NOMO-1 treated with DMSO at 0.1 percent for 48 hours (cell line): ENCODE results near the gene DPH6.

Experiments used
- DNase-seq: peaks from one replicate; lab custom pipeline; 2025; ENCODE audit not compliant: unreplicated experiment; lab: John Stamatoyannopoulos, UW

DPH6 gene

GRCh38 chr15:35545316-35545823 is 595 bp downstream of the DPH6 start:
- peak; percentile 29 for DNase-seq

GRCh38 chr15:35540885-35541284 is 5.1 kb downstream of the DPH6 start:
- no peak for DNase-seq

GRCh38 chr15:35540021-35540420 is 5.9 kb downstream of the DPH6 start:
- DNase-seq, result no peak

GRCh38 chr15:35535365-35535916 is 10.5 kb downstream of the DPH6 start:
- DNase-seq, result no peak

- DNase-seq, result no peak
These were observed 12.5 kb downstream of the DPH6 start for GRCh38 chr15:35533130-35534110.

- DNase-seq, result no peak
These were observed 15.3 kb downstream of the DPH6 start for GRCh38 chr15:35530698-35531097.

GRCh38 chr15:35529784-35530183 is 16.2 kb downstream of the DPH6 start:
- no peak for DNase-seq

GRCh38 chr15:35522061-35522460 is 23.9 kb downstream of the DPH6 start:
- no peak for DNase-seq

- peak; percentile 51 for DNase-seq
These were observed 26.3 kb downstream of the DPH6 start for GRCh38 chr15:35519541-35520149.

GRCh38 chr15:35519052-35519451 is 26.9 kb downstream of the DPH6 start:
- no peak for DNase-seq

GRCh38 chr15:35514759-35515158 is 31.2 kb downstream of the DPH6 start:
- DNase-seq, result no peak

GRCh38 chr15:35507932-35508638 is 37.9 kb downstream of the DPH6 start:
- DNase-seq, result no peak

GRCh38 chr15:35506272-35506870 is 39.6 kb downstream of the DPH6 start:
- DNase-seq, result no peak

- DNase-seq, result peak; percentile 17
These were observed 40.2 kb downstream of the DPH6 start for GRCh38 chr15:35505809-35506208.

GRCh38 chr15:35505141-35505540 is 40.8 kb downstream of the DPH6 start:
- DNase-seq, result peak; percentile 30

GRCh38 chr15:35499723-35500122 is 46.2 kb downstream of the DPH6 start:
- DNase-seq, result no peak

GRCh38 chr15:35496585-35496984 is 49.4 kb downstream of the DPH6 start:
- peak; percentile 30 for DNase-seq

- DNase-seq, result no peak
These were observed 50.9 kb downstream of the DPH6 start for GRCh38 chr15:35495080-35495479.

- DNase-seq, result no peak
These were observed 54.0 kb downstream of the DPH6 start for GRCh38 chr15:35491999-35492398.

- DNase-seq, result no peak
These were observed 54.8 kb downstream of the DPH6 start for GRCh38 chr15:35491173-35491572.

- no peak for DNase-seq
These were observed 55.5 kb downstream of the DPH6 start for GRCh38 chr15:35490511-35490910.
